ENCODE results near the gene MMP15. TPM values are rescaled to one million over a fixed set of nuclear protein-coding genes. Genes with fewer than 3 reads are reported as not detected.

MMP15 gene
- total and polyA plus RNA-seq, 2 of the 13 experiments (the other 11 are each of a cell fraction or from before 2014, with no cell fraction given): 35.2 to 44.9 TPM

GRCh38 chr16:58063377-58064076 is 38.0 kb downstream of the MMP15 start:
- Histone ChIP-seq H3K9me3 (ENCODE audit: low read length) (no peaks in the 10 kb centered on the region), H3K79me2 (ENCODE audit: insufficient read depth, low read length) (no peaks in the 10 kb centered on the region), H3K4me1 (ENCODE audit: insufficient read depth, low read length) (peaks cover 11% of the 10 kb centered on the region), H3K27ac (ENCODE audit: extremely low read length, insufficient read depth, low read length) (no peak overlapping the region), H2AFZ (ENCODE audit: low read length) (no peak overlapping the region), H3K4me2 (ENCODE audit: low read depth, low read length) (peak overlapping the region; percentile 46), H4K20me1 (ENCODE audit: insufficient read depth, low read length) (no peaks in the 10 kb centered on the region), H3K36me3 (replicated peaks in 1 of 2; ENCODE audit: control insufficient read depth in 1 of 2, insufficient read depth in 2 of 2, low read length in 2 of 2) (no peaks in the 10 kb centered on the region), H3K27me3 (ENCODE audit: control insufficient read depth in 1 of 2, insufficient read depth in 2 of 2, low read length in 2 of 2) (no peaks in the 10 kb centered on the region), H3K4me3 (replicated peaks in 1 of 3; ENCODE audit: insufficient read depth in 1 of 3, low read depth in 2 of 3, low read length in 3 of 3) (peak overlapping the region in 1 of 3 experiments; percentile 13; a peak in 1 of 6 replicates), H3K9ac (ENCODE audit: insufficient read depth, low read depth, low read length) (no peak overlapping the region)
- TF ChIP-seq GABPA (IDR thresholded peaks at IDR 0.05; ENCODE audit: low read depth, low read length) (no peak), GABPA (CRISPR knock-in tag; IDR thresholded peaks at IDR 0.05; ENCODE audit: low read depth) (no peak), ZNF572 (CRISPR knock-in tag; IDR thresholded peaks at IDR 0.05) (no peak), ZNF770 (CRISPR knock-in tag; IDR thresholded peaks at IDR 0.05) (no peak), TGIF2 (CRISPR knock-in tag; IDR thresholded peaks at IDR 0.05) (no peak), MXD4 (CRISPR knock-in tag; IDR thresholded peaks at IDR 0.05) (no peak), HMGXB4 (CRISPR knock-in tag; IDR thresholded peaks at IDR 0.05; ENCODE audit: borderline replicate concordance in 1 of 2, low read depth in 1 of 2) (no peak), HNF4A (CRISPR knock-in tag; IDR thresholded peaks at IDR 0.05) (no peak), HDAC2 (CRISPR knock-in tag; IDR thresholded peaks at IDR 0.05) (no peak), TARDBP (CRISPR knock-in tag; IDR thresholded peaks at IDR 0.05) (no peak), ZNF225 (CRISPR knock-in tag; IDR thresholded peaks at IDR 0.05) (no peak), ZNF580 (CRISPR knock-in tag; IDR thresholded peaks at IDR 0.05; ENCODE audit: borderline replicate concordance, low read depth) (no peak), CEBPB (IDR thresholded peaks at IDR 0.05; ENCODE audit: borderline replicate concordance, low read depth, low read length) (no peak), PHF21A (CRISPR knock-in tag; IDR thresholded peaks at IDR 0.05) (no peak), NFIC (IDR thresholded peaks at IDR 0.05; ENCODE audit: low read length) (no peak), ZNF761 (CRISPR knock-in tag; conservative IDR thresholded peaks at IDR 0.05) (no peak), ZNF12 (CRISPR knock-in tag; IDR thresholded peaks at IDR 0.05) (no peak), SOX13 (IDR thresholded peaks at IDR 0.05) (no peak), SOX13 (CRISPR knock-in tag; conservative IDR thresholded peaks at IDR 0.05 in 1 of 2, IDR thresholded peaks at IDR 0.05 in 1 of 2) (no peak)
- ATAC-seq (peak; percentile 79), DNase-seq (ENCODE audit: low spot score) (no peak), FAIRE-seq (no peak)
- intact Hi-C loops (cut with micrococcal nuclease; ENCODE audit: unreplicated experiment): no loop called here
- ChIA-PET CTCF (ENCODE audit: low intra/inter-chr PET ratio, low total read pairs) (interaction anchor here (1.0 kb wide), 1 partner anchor 58 kb away, joined by 3 read pairs; no protein-coding TSS in a partner anchor), POLR2A (no interaction called here)
- 27% methylated on average over 8 of the region's 8 CpGs for WGBS (ENCODE audit: low lambda C conversion rate)
- in situ Hi-C loops (cut with HindIII; ENCODE audit: extremely low pct_ligation_motif_present, low pct_unique_long_range_greater_than_20kb): no loop called here
- BruUV-seq (replicated peaks): no TSS peak

Data from HepG2 (cell line).